Keratinocyte (primary cell): ENCODE data around the gene NARS2. TPM values are rescaled to one million over a fixed set of nuclear protein-coding genes. Genes with fewer than 3 reads are reported as not detected.

ENCODE experiments used
- DNase-seq: peaks from one replicate; pipeline ENCODE4 v3.0.0-alpha.2; 2011; ENCODE audit warnings: low read depth, missing footprints, low spot score
- FAIRE-seq: peaks from 2 replicates; lab custom pipeline; 2011; peaks lifted over from hg19 to GRCh38; lab: Jason Lieb, UNC
- H2AFZ ChIP-seq: 2 replicates; pipeline ENCODE4 v1.6.0; 2012; ENCODE audit warnings: low read length, control low read depth, inconsistent platforms; ENCODE audit not compliant: control insufficient read depth
- H3K27ac ChIP-seq: 2 replicates; pipeline ENCODE4 v1.5.1; 2011; ENCODE audit warnings: low read length; ENCODE audit not compliant: control insufficient read depth, insufficient read depth
- H3K27me3 ChIP-seq: 3 replicates; pipeline ENCODE4 v1.6.0; 2011; ENCODE audit warnings: low read length; ENCODE audit not compliant: control insufficient read depth, insufficient read depth; ENCODE audit errors: extremely low read depth
- H3K36me3 ChIP-seq, 2 experiments: 2 replicates in 1 of 2; 3 replicates in 1 of 2; pipeline ENCODE4 v1.5.1; 2011; ENCODE audit warnings: low read length in 2 of 2, mild to moderate bottlenecking in 1 of 2; ENCODE audit not compliant: control insufficient read depth in 2 of 2, insufficient read depth in 2 of 2; ENCODE audit errors: extremely low read depth in 1 of 2
- H3K4me1 ChIP-seq: 3 replicates; pipeline ENCODE4 v1.5.1; 2011; ENCODE audit warnings: low read length; ENCODE audit not compliant: control insufficient read depth, insufficient read depth; ENCODE audit errors: extremely low read depth
- H3K4me2 ChIP-seq: 3 replicates; pipeline ENCODE4 v1.6.0; 2011; ENCODE audit warnings: low read depth, low read length; ENCODE audit not compliant: control insufficient read depth, insufficient read depth; ENCODE audit errors: extremely low read depth
- H3K4me3 ChIP-seq, 3 experiments: fragments of 200-600 bp in 1 of 3; sonication (generic) in 1 of 3; 2 replicates in 2 of 3; 3 replicates in 1 of 3; pipeline ENCODE4 v1.5.1; 2011 to 2016; ENCODE audit warnings: low read length in 3 of 3, mild to moderate bottlenecking in 3 of 3, control low read depth in 2 of 3, inconsistent platforms in 1 of 3, low read depth in 1 of 3, mixed read lengths in 1 of 3, mixed run types in 1 of 3, moderate library complexity in 1 of 3; ENCODE audit not compliant: control insufficient read depth in 2 of 3, insufficient read depth in 2 of 3; ENCODE audit errors: extremely low read depth in 1 of 3
- H3K79me2 ChIP-seq: 2 replicates; pipeline ENCODE4 v1.6.0; 2012; ENCODE audit warnings: low read length; ENCODE audit not compliant: control insufficient read depth, insufficient read depth
- H3K9ac ChIP-seq: 3 replicates; pipeline ENCODE4 v1.6.0; 2011; ENCODE audit warnings: low read length; ENCODE audit not compliant: control insufficient read depth, insufficient read depth; ENCODE audit errors: extremely low read depth
- H3K9me1 ChIP-seq: 3 replicates; pipeline ENCODE4 v1.6.0; 2011; ENCODE audit warnings: low read length; ENCODE audit not compliant: control insufficient read depth, insufficient read depth; ENCODE audit errors: extremely low read depth
- H3K9me3 ChIP-seq: 2 replicates; pipeline ENCODE4 v1.5.1; 2012; ENCODE audit warnings: low read depth, low read length; ENCODE audit not compliant: control insufficient read depth
- H4K20me1 ChIP-seq: 3 replicates; pipeline ENCODE4 v1.6.0; 2011; ENCODE audit warnings: low read length; ENCODE audit not compliant: control insufficient read depth, insufficient read depth; ENCODE audit errors: extremely low read depth
- CTCF ChIP-seq, 3 experiments: IDR thresholded peaks in 1 of 3; conservative IDR thresholded peaks in 1 of 3; optimal IDR thresholded peaks in 1 of 3; 2 replicates in 2 of 3; 3 replicates in 1 of 3; pipeline versions ENCODE3 to v1.5.1; 2011; ENCODE audit warnings: low read length in 3 of 3, mild to moderate bottlenecking in 3 of 3, moderate library complexity in 2 of 3, control low read depth in 1 of 3, inconsistent platforms in 1 of 3; ENCODE audit not compliant: insufficient read depth in 2 of 3; ENCODE audit errors: extremely low read depth in 1 of 3
- EZH2 ChIP-seq: IDR thresholded peaks from one replicate; pipeline ENCODE4 v1.6.1; 2012; ENCODE audit warnings: inconsistent platforms, mild to moderate bottlenecking, low read length, moderate library complexity
- dilution Hi-C: fragments of 300-500 bp; cut with MboI; formaldehyde crosslinking; loops from one replicate; pipeline ENCODE4 v1.7.0; 2020; ENCODE audit warnings: low sequenced_read_pairs; ENCODE audit not compliant: extremely low pct_ligation_motif_present
- polyA plus RNA-seq, 5 experiments: library from polyadenylated mRNA; depleted of rRNA in 3 of 5; stranded (reverse) in 3 of 5; stranded (forward) in 1 of 5; unstranded in 1 of 5; fragments of >200 nt; gene quantifications; 1 replicate in 1 of 5; 2 replicates in 3 of 5; 3 replicates in 1 of 5; pipeline versions ENCODE4 v1.2.1 to v1.2.3, GENCODE V29; 2011 to 2012; ENCODE audit warnings: missing spikeins in 2 of 5, low read depth in 1 of 5, low replicate concordance in 1 of 5

Gene NARS2
- polyA plus RNA-seq, 1 donor (not counting 4 experiments of a cell fraction or from before 2014, with no cell fraction given), result 28.8 TPM

GRCh38 chr11:78586452-78587046 is 11.9 kb upstream of the NARS2 start:
- no peak overlapping the region for H3K4me2 ChIP-seq
- no peaks in the 10 kb centered on the region for H3K9me1 ChIP-seq
- no peak overlapping the region for H2AFZ ChIP-seq
- peaks cover 2% of the 10 kb centered on the region for H3K9me3 ChIP-seq
- no peak overlapping the region for H3K9ac ChIP-seq
- H3K4me3 ChIP-seq, result no peak overlapping the region
- H4K20me1 ChIP-seq, result no peaks in the 10 kb centered on the region
- no peaks in the 10 kb centered on the region for H3K4me1 ChIP-seq
- no peaks in the 10 kb centered on the region for H3K79me2 ChIP-seq
- TF ChIP-seq CTCF (optimal IDR thresholded peaks at IDR 0.05 in 1 of 3, IDR thresholded peaks at IDR 0.05 in 1 of 3, conservative IDR thresholded peaks at IDR 0.05 in 1 of 3; ENCODE audit: extremely low read depth in 1 of 3, insufficient read depth in 2 of 3, low read length in 3 of 3) (peak in 2 of 3 experiments; percentile 43 to 44), EZH2 (no peak)
- H3K27ac ChIP-seq, result no peak overlapping the region
- H3K36me3 ChIP-seq, result no peaks in the 10 kb centered on the region
- H3K27me3 ChIP-seq, result no peaks in the 10 kb centered on the region
- dilution Hi-C loops, result no loop called here
- FAIRE-seq, result no peak
- no peak for DNase-seq

DNA sequence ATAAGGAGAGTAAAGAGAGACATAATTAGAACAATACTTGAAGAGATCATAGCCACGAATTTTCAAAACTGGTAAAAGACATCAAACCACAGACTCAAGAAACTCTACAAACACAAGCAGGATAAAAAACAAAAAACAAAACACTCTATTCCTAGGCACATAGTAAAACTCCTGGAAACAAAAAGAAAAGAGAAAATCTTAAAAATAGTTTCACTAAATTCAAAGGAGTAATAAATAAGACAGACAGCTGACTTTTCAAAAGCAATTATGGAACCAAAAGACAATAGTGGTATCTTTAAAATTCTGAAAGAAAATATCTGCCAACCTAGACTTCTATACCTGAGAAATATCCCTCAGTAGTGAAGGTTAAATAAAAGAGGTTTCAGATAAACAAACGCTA is 9.2 kb upstream of the NARS2 start:
- Histone ChIP-seq H4K20me1 (no peaks in the 10 kb centered on the region), H3K4me2 (no peak overlapping the region), H3K9me3 (peaks cover 2% of the 10 kb centered on the region), H3K9me1 (no peaks in the 10 kb centered on the region), H3K27ac (no peak overlapping the region), H3K79me2 (no peaks in the 10 kb centered on the region), H3K27me3 (no peaks in the 10 kb centered on the region), H2AFZ (no peak overlapping the region), H3K4me3 (no peak overlapping the region), H3K4me1 (no peaks in the 10 kb centered on the region), H3K36me3 (no peaks in the 10 kb centered on the region), H3K9ac (no peak overlapping the region)
- dilution Hi-C loops, result no loop called here
- no peak for TF ChIP-seq EZH2
- TF ChIP-seq CTCF (optimal IDR thresholded peaks at IDR 0.05 in 1 of 3, IDR thresholded peaks at IDR 0.05 in 1 of 3, conservative IDR thresholded peaks at IDR 0.05 in 1 of 3; ENCODE audit: extremely low read depth in 1 of 3, insufficient read depth in 2 of 3, low read length in 3 of 3), result no peak
- FAIRE-seq (no peak), DNase-seq (no peak)
